ENCODE measurements around the gene GRAMD1B.

The GRAMD1B gene

GRCh38 chr11:123628936-123629683 is 199.0 kb downstream of the GRAMD1B start:
- Histone ChIP-seq H3K4me1 (ENCODE audit: control insufficient read depth, low read length) (no peaks in the 10 kb centered on the region), H3K79me2 (ENCODE audit: control insufficient read depth, low read length) (no peaks in the 10 kb centered on the region), H4K20me1 (ENCODE audit: control insufficient read depth, insufficient read depth, low read depth, low read length) (no peaks in the 10 kb centered on the region), H3K9me3 (ENCODE audit: control insufficient read depth, insufficient read depth, low read length) (no peaks in the 10 kb centered on the region), H3K36me3 (ENCODE audit: control insufficient read depth, low read length) (no peaks in the 10 kb centered on the region), H3K27ac (ENCODE audit: low read depth, low read length) (no peak overlapping the region), H3K9me2 (replicated peaks; ENCODE audit: control insufficient read depth, low read length) (no peaks in the 10 kb centered on the region), H3K4me2 (ENCODE audit: low read length) (no peak overlapping the region), H3K4me3 (ENCODE audit: low read length) (no peak overlapping the region), H3K27me3 (ENCODE audit: control insufficient read depth, low read length) (peaks cover 24% of the 10 kb centered on the region), H3F3A (ENCODE audit: control insufficient read depth, insufficient read depth) (no peaks in the 10 kb centered on the region)
- TF ChIP-seq EZH2phosphoT487 (IDR thresholded peaks at IDR 0.05; ENCODE audit: borderline replicate concordance, low read length) (no peak), CTCF (IDR thresholded peaks at IDR 0.05; ENCODE audit: low read depth, low read length, poor library complexity, severe bottlenecking) (no peak)

- Histone ChIP-seq H3K4me1 (ENCODE audit: control insufficient read depth, low read length) (no peaks in the 10 kb centered on the region), H3K36me3 (ENCODE audit: control insufficient read depth, low read length) (no peaks in the 10 kb centered on the region), H3K79me2 (ENCODE audit: control insufficient read depth, low read length) (no peaks in the 10 kb centered on the region), H4K20me1 (ENCODE audit: control insufficient read depth, insufficient read depth, low read depth, low read length) (no peaks in the 10 kb centered on the region), H3K9me3 (ENCODE audit: control insufficient read depth, insufficient read depth, low read length) (no peaks in the 10 kb centered on the region), H3K27ac (ENCODE audit: low read depth, low read length) (no peak overlapping the region), H3K9me2 (replicated peaks; ENCODE audit: control insufficient read depth, low read length) (no peaks in the 10 kb centered on the region), H3K4me3 (ENCODE audit: low read length) (no peak overlapping the region), H3K4me2 (ENCODE audit: low read length) (no peak overlapping the region), H3F3A (ENCODE audit: control insufficient read depth, insufficient read depth) (no peaks in the 10 kb centered on the region), H3K27me3 (ENCODE audit: control insufficient read depth, low read length) (peaks cover 24% of the 10 kb centered on the region)
- TF ChIP-seq EZH2phosphoT487 (IDR thresholded peaks at IDR 0.05; ENCODE audit: borderline replicate concordance, low read length) (no peak), CTCF (IDR thresholded peaks at IDR 0.05; ENCODE audit: low read depth, low read length, poor library complexity, severe bottlenecking) (no peak)
Measured at GRCh38 chr11:123630126-123630608, 200.1 kb downstream of the GRAMD1B start.

GRCh38 chr11:123640029-123640428 is 210.0 kb downstream of the GRAMD1B start:
- Histone ChIP-seq H3K4me3 (ENCODE audit: low read length) (no peak overlapping the region), H3K9me2 (replicated peaks; ENCODE audit: control insufficient read depth, low read length) (no peaks in the 10 kb centered on the region), H3K9me3 (ENCODE audit: control insufficient read depth, insufficient read depth, low read length) (no peaks in the 10 kb centered on the region), H3K27ac (ENCODE audit: low read depth, low read length) (no peak overlapping the region), H3K36me3 (ENCODE audit: control insufficient read depth, low read length) (no peaks in the 10 kb centered on the region), H3F3A (ENCODE audit: control insufficient read depth, insufficient read depth) (no peaks in the 10 kb centered on the region), H4K20me1 (ENCODE audit: control insufficient read depth, insufficient read depth, low read depth, low read length) (no peaks in the 10 kb centered on the region), H3K4me1 (ENCODE audit: control insufficient read depth, low read length) (peaks cover 12% of the 10 kb centered on the region), H3K4me2 (ENCODE audit: low read length) (no peak overlapping the region), H3K27me3 (ENCODE audit: control insufficient read depth, low read length) (peaks cover 13% of the 10 kb centered on the region), H3K79me2 (ENCODE audit: control insufficient read depth, low read length) (no peaks in the 10 kb centered on the region)
- TF ChIP-seq CTCF (IDR thresholded peaks at IDR 0.05; ENCODE audit: low read depth, low read length, poor library complexity, severe bottlenecking) (no peak), EZH2phosphoT487 (IDR thresholded peaks at IDR 0.05; ENCODE audit: borderline replicate concordance, low read length) (no peak)

All from DOHH2 (cell line).